Ishikawa (cell line): ENCODE measurements around the gene FER.

Source experiments
- NFIC ChIP-seq: IDR thresholded peaks from 2 replicates; pipeline ENCODE4 v1.6.1; 2012
- TCF12 ChIP-seq: IDR thresholded peaks from 2 replicates; pipeline ENCODE4 v1.6.1; 2012; ENCODE audit warnings: low read depth

GRCh38 chr5:108703313-108703712 lies 44.4 kb upstream of the FER start:
- TF ChIP-seq TCF12, result no peak
- no peak for TF ChIP-seq NFIC
